Frontal cortex (tissue), 4 donors: Measurements from ENCODE around the gene SUGP1. TPM values are rescaled to one million over a fixed set of nuclear protein-coding genes. Genes with fewer than 3 reads are reported as not detected.

Source experiments
- DNase-seq, 2 donors: peaks; one replicate each; pipeline ENCODE4 v3.0.0; 2012; ENCODE audit warnings: low spot score in 2 of 2
- FAIRE-seq: peaks from 2 replicates; lab custom pipeline; 2012; peaks lifted over from hg19 to GRCh38; lab: Jason Lieb, UNC
- total RNA-seq: library from RNA; depleted of rRNA; stranded (reverse); fragments of >200 nt; gene quantifications from one replicate; pipeline ENCODE4 v1.2.3, GENCODE V29; 2014
- donor health status: control.
- donor health status: control.
- donor health status: control.

The SUGP1 gene
- total RNA-seq, 1 donor from 2014 or later, result 22.8 TPM

GRCh38 chr19:19342086-19343015 is 22.0 kb upstream of the SUGP1 start:
- no peak for FAIRE-seq
- DNase-seq, result peak; percentile 52 to 86

- FAIRE-seq (no peak), DNase-seq (no peak)
Observed at GRCh38 chr19:19341026-19341425, 20.7 kb upstream of the SUGP1 start.

GRCh38 chr19:19338082-19338481 is 17.8 kb upstream of the SUGP1 start:
- FAIRE-seq, result no peak

GRCh38 chr19:19337120-19337519 is 16.8 kb upstream of the SUGP1 start:
- FAIRE-seq, result no peak

More at GRCh38 chr19:19338082-19338481, 17.8 kb upstream of the SUGP1 start:
- no peak for DNase-seq

GRCh38 chr19:19336597-19336996 is 16.3 kb upstream of the SUGP1 start:
- no peak for DNase-seq

More at GRCh38 chr19:19337120-19337519, 16.8 kb upstream of the SUGP1 start:
- no peak for DNase-seq

GRCh38 chr19:19335408-19336158 is 15.3 kb upstream of the SUGP1 start:
- FAIRE-seq, result no peak
- no peak for DNase-seq

More at GRCh38 chr19:19336597-19336996, 16.3 kb upstream of the SUGP1 start:
- no peak for FAIRE-seq

GRCh38 chr19:19334989-19335344 is 14.7 kb upstream of the SUGP1 start:
- no peak for FAIRE-seq
- no peak for DNase-seq

GRCh38 chr19:19334063-19334988 is 14.0 kb upstream of the SUGP1 start:
- no peak for DNase-seq
- no peak for FAIRE-seq

GRCh38 chr19:19329126-19329525 is 8.8 kb upstream of the SUGP1 start:
- FAIRE-seq, result no peak
- no peak for DNase-seq

GRCh38 chr19:19327672-19328071 is 7.4 kb upstream of the SUGP1 start:
- DNase-seq (no peak), FAIRE-seq (no peak)

GRCh38 chr19:19324059-19324770 is 3.9 kb upstream of the SUGP1 start:
- FAIRE-seq (no peak), DNase-seq (no peak)

GRCh38 chr19:19321141-19321577 is 850 bp upstream of the SUGP1 start:
- no peak for DNase-seq
- no peak for FAIRE-seq

GRCh38 chr19:19319732-19320360 is 463 bp downstream of the SUGP1 start:
- no peak for DNase-seq
- FAIRE-seq, result no peak

GRCh38 chr19:19316082-19316481 is 4.2 kb downstream of the SUGP1 start:
- FAIRE-seq (no peak), DNase-seq (no peak)

- DNase-seq (no peak), FAIRE-seq (no peak)
Observed at GRCh38 chr19:19315444-19315843, 4.9 kb downstream of the SUGP1 start.

- FAIRE-seq, result no peak
- DNase-seq, result no peak
Observed at GRCh38 chr19:19308373-19308772, 11.9 kb downstream of the SUGP1 start.

GRCh38 chr19:19306191-19306590 is 14.1 kb downstream of the SUGP1 start:
- no peak for FAIRE-seq
- no peak for DNase-seq

- FAIRE-seq, result no peak
- no peak for DNase-seq
Observed at GRCh38 chr19:19305696-19306095, 14.6 kb downstream of the SUGP1 start.

GRCh38 chr19:19305066-19305465 is 15.2 kb downstream of the SUGP1 start:
- DNase-seq (no peak), FAIRE-seq (no peak)
